ENCODE data around the gene TM9SF3. TPM values are rescaled to one million over a fixed set of nuclear protein-coding genes. Genes with fewer than 3 reads are reported as not detected.

TM9SF3 gene
- total and polyA plus RNA-seq, 12 donors = 19.9 to 133 (median 99.7) TPM

DNA sequence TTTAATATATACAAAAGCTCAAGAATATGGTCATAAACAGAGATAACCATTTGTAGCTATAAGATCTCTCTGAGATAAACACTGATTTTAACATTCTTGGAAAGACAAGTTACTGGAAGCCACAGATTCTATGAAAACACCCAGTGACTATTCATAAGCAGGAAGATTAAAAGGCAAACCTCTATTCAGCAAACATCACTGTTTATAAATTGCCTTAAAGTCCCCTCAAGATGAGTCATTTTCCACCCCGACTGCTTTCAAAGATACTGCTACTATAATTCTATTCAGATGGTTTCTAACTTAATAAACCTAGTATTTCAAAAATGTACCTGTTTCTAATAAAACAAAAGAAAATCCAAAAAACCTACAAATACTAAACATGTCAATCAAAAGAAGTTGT, 21.0 kb downstream of the TM9SF3 start:
- no peak for TF ChIP-seq POLR2A (IDR thresholded peaks at IDR 0.05)
- TF ChIP-seq, protein P1, sequence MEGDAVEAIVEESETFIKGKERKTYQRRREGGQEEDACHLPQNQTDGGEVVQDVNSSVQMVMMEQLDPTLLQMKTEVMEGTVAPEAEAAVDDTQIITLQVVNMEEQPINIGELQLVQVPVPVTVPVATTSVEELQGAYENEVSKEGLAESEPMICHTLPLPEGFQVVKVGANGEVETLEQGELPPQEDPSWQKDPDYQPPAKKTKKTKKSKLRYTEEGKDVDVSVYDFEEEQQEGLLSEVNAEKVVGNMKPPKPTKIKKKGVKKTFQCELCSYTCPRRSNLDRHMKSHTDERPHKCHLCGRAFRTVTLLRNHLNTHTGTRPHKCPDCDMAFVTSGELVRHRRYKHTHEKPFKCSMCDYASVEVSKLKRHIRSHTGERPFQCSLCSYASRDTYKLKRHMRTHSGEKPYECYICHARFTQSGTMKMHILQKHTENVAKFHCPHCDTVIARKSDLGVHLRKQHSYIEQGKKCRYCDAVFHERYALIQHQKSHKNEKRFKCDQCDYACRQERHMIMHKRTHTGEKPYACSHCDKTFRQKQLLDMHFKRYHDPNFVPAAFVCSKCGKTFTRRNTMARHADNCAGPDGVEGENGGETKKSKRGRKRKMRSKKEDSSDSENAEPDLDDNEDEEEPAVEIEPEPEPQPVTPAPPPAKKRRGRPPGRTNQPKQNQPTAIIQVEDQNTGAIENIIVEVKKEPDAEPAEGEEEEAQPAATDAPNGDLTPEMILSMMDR (IDR thresholded peaks at IDR 0.05) = no peak
- H3K27ac ChIP-seq = peak overlapping the region in 1 of 5 donors; percentile 6
- DNase-seq = no peak
- no peak overlapping the region for H3K4me3 ChIP-seq
- intact Hi-C loops (cut with DNase I) = no loop called here
- no peaks in the 10 kb centered on the region for H3K9me3 ChIP-seq (replicated peaks in 1 of 3)
- 13 to 27% (median 26%) methylated on average over 1 of the region's 1 CpG for WGBS, 4 donors
- H3K27me3 ChIP-seq = no peaks in the 10 kb centered on the region
- peaks cover 0 to 19% of the 10 kb centered on the region in 2 donors for H3K4me1 ChIP-seq (replicated peaks in 1 of 2)
- no peaks in the 10 kb centered on the region for H3K36me3 ChIP-seq (replicated peaks in 1 of 2)

GRCh38 chr10:96560966-96561887, 25.6 kb downstream of the TM9SF3 start:
- TF ChIP-seq, protein P1 (IDR thresholded peaks at IDR 0.05) = no peak
- no peaks in the 10 kb centered on the region for H3K9me3 ChIP-seq (replicated peaks in 1 of 3)
- H3K36me3 ChIP-seq (replicated peaks in 1 of 2) = no peaks in the 10 kb centered on the region
- intact Hi-C loops (cut with DNase I) = no loop called here
- peaks cover 0 to 21% of the 10 kb centered on the region in 2 donors for H3K4me1 ChIP-seq (replicated peaks in 1 of 2)
- no peak overlapping the region for H3K27ac ChIP-seq
- H3K4me3 ChIP-seq = no peak overlapping the region
- peak in 2 of 7 donors; percentile 7 to 10 for DNase-seq
- WGBS, 4 donors = 63 to 77% (median 69%) methylated on average over 3 of the region's 3 CpGs
- no peaks in the 10 kb centered on the region for H3K27me3 ChIP-seq

- WGBS, 4 donors = 89 to 96% (median 93%) methylated on average over 2 of the region's 2 CpGs
- Histone ChIP-seq H3K4me1 (replicated peaks in 1 of 2) (peaks cover 0 to 15% of the 10 kb centered on the region in 2 donors), H3K36me3 (replicated peaks in 1 of 2) (no peaks in the 10 kb centered on the region), H3K4me3 (no peak overlapping the region), H3K27ac (no peak overlapping the region), H3K9me3 (replicated peaks in 1 of 3) (no peaks in the 10 kb centered on the region), H3K27me3 (no peaks in the 10 kb centered on the region)
- TF ChIP-seq, protein P1 (IDR thresholded peaks at IDR 0.05) = no peak
- TF ChIP-seq POLR2A (IDR thresholded peaks at IDR 0.05) = no peak
- intact Hi-C loops (cut with DNase I) = no loop called here
- DNase-seq = no peak
Observed at GRCh38 chr10:96560489-96560888, 26.3 kb downstream of the TM9SF3 start.

GRCh38 chr10:96556003-96556402, 30.8 kb downstream of the TM9SF3 start:
- peak in 1 of 7 donors; percentile 8 for DNase-seq
- Histone ChIP-seq H3K4me3 (no peak overlapping the region), H3K36me3 (replicated peaks in 1 of 2) (no peaks in the 10 kb centered on the region), H3K27me3 (no peaks in the 10 kb centered on the region), H3K27ac (no peak overlapping the region), H3K4me1 (replicated peaks in 1 of 2) (peaks cover 0 to 5% of the 10 kb centered on the region in 2 donors), H3K9me3 (replicated peaks in 1 of 3) (peaks cover 0 to 5% (median 0%) of the 10 kb centered on the region in 3 donors)
- TF ChIP-seq, protein P1 (IDR thresholded peaks at IDR 0.05) = peak in 4 of 6 experiments; percentile 9 to 44 (median 27)
- TF ChIP-seq POLR2A (IDR thresholded peaks at IDR 0.05) = no peak
- intact Hi-C loops (cut with DNase I) = no loop called here
- 32 to 45% (median 36%) methylated on average over 1 of the region's 1 CpG for WGBS, 4 donors
